OCI-LY1 (cell line): ENCODE data around the gene PGF.

Source experiments
- EZH2 ChIP-seq: fragments of 200-600 bp; sonication (generic), shearing (Covaris generic); IDR thresholded peaks from 2 replicates; pipeline ENCODE4 v1.8.0; 2017; ENCODE audit warnings: borderline replicate concordance, mixed run types, mild to moderate bottlenecking, antibody characterized with exemption, low read length, moderate library complexity, mixed read lengths
- TF ChIP-seq, protein P1 (sequence below): fragments of 200-600 bp; sonication (generic), shearing (Covaris generic); IDR thresholded peaks from 2 replicates; pipeline ENCODE4 v1.5.1; 2017; ENCODE audit warnings: mild to moderate bottlenecking, antibody characterized with exemption, low read length, moderate library complexity, mixed read lengths

DNA sequence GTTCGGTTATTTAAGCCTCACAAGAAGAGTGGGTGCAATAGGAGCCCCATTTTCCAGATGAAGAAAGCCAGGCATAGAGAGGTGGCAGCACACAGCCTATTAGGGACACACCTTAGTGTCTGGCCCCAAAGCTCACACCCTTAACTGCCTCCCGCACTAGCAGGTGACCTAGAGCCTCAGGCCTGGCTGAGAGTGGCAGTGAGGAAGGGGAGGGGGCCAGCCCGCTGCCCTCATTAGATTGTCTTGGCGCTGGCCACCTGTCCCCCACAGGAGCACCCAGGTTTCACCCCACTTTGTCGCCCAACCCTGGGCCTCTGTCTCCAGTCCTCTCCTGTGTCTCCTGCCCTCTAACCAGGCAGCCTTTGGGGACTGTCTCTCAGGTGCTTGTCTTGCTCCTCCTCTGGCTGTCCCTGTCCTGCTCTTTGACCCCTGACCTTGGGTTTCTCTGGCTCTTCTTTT, 18.5 kb upstream of the PGF start:
- TF ChIP-seq, protein P1, sequence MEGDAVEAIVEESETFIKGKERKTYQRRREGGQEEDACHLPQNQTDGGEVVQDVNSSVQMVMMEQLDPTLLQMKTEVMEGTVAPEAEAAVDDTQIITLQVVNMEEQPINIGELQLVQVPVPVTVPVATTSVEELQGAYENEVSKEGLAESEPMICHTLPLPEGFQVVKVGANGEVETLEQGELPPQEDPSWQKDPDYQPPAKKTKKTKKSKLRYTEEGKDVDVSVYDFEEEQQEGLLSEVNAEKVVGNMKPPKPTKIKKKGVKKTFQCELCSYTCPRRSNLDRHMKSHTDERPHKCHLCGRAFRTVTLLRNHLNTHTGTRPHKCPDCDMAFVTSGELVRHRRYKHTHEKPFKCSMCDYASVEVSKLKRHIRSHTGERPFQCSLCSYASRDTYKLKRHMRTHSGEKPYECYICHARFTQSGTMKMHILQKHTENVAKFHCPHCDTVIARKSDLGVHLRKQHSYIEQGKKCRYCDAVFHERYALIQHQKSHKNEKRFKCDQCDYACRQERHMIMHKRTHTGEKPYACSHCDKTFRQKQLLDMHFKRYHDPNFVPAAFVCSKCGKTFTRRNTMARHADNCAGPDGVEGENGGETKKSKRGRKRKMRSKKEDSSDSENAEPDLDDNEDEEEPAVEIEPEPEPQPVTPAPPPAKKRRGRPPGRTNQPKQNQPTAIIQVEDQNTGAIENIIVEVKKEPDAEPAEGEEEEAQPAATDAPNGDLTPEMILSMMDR: no peak
- TF ChIP-seq EZH2: no peak
